Measurements from ENCODE around the gene TP73.

Gene TP73

GRCh38 chr1:3724416-3725030, 72.2 kb downstream of the TP73 start:
- DNase-seq (ENCODE audit: extremely low read depth in 1 of 2, low read depth in 1 of 2) = peak; percentile 29 to 76

DNA sequence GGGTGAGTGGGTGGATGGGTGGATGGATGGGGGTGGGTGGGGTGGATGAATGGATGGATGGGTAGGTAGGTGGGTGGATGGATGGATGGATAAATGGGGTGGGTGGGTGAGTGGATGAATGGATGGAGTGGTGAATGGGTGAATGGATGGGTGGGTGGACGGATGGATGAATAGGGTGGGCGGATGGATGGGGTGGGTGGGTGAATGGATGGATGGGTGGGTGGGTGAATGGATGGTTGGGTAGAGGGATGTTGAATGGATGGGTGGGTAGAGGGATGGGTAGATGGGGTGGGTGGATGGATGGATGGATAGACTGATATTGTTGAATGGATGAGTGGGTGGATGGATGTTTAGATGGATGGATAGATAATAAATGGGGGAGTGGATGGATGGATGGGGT, 73.0 kb downstream of the TP73 start:
- DNase-seq (ENCODE audit: extremely low read depth in 1 of 2, low read depth in 1 of 2) = no peak

DNA sequence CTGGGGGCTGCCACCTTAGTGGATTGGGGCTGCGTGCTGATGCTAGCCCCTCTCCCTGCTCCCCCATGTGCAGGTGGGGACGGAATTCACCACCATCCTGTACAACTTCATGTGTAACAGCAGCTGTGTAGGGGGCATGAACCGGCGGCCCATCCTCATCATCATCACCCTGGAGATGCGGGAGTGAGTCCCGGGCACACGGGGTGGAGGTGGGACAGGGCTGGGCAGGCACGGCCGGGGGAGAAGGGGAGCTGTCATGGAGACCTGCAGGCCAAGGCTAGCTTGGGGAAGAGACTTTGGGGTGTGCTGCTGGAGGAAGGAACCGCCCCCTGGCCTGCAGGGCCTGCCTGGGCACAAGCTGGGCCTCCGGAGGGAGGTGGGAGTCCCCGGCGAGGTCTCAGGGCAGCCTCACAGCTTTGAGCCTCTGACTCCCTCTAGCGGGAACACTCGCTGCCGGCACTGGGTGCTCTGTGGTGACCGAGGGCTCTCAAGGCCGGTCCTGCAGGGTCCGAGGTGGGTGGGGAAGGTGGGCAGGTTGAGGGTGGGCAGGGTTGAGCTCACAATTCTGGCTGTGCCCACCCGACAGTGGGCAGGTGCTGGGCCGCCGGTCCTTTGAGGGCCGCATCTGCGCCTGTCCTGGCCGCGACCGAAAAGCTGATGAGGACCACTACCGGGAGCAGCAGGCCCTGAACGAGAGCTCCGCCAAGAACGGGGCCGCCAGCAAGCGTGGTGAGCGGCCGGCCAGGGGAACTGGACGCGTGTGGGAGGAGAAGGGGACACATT, 74.9 kb downstream of the TP73 start:
- DNase-seq (ENCODE audit: extremely low read depth in 1 of 2, low read depth in 1 of 2) = no peak

GRCh38 chr1:3727825-3728776, 75.8 kb downstream of the TP73 start:
- no peak for DNase-seq (ENCODE audit: extremely low read depth in 1 of 2, low read depth in 1 of 2)

- no peak for DNase-seq (ENCODE audit: extremely low read depth in 1 of 2, low read depth in 1 of 2)
These were observed 77.6 kb downstream of the TP73 start for GRCh38 chr1:3729594-3730542.

DNA sequence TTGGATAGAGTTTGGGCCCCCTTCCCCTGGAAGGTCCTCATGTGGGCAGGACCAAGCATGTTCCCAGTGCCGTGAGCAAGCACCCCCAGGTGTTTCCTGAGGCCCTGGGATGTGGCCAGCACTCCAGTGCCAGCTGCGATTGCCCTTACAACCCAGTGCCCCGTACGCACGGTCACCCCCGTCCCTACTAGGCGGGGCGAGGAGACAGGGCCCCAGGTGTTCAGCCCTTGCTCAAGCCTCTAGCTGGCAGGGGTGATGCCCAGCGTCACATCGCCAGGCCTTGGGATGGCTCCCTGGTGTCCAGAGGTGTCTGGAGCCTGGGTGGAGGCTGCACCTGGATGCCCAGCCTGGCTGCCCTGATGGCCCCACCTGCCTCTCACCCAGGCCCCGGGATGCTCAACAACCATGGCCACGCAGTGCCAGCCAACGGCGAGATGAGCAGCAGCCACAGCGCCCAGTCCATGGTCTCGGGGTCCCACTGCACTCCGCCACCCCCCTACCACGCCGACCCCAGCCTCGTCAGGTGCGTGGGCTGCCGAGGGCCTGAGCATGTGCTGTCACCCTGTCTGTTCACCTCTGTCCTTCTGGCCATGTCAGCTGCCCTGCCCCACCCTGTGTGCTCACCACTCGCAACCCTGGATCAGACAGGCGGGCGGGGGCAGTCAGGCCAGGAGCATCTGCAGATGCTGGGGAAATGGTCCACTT, 78.4 kb downstream of the TP73 start:
- no peak for DNase-seq (ENCODE audit: extremely low read depth in 1 of 2, low read depth in 1 of 2)

DNA sequence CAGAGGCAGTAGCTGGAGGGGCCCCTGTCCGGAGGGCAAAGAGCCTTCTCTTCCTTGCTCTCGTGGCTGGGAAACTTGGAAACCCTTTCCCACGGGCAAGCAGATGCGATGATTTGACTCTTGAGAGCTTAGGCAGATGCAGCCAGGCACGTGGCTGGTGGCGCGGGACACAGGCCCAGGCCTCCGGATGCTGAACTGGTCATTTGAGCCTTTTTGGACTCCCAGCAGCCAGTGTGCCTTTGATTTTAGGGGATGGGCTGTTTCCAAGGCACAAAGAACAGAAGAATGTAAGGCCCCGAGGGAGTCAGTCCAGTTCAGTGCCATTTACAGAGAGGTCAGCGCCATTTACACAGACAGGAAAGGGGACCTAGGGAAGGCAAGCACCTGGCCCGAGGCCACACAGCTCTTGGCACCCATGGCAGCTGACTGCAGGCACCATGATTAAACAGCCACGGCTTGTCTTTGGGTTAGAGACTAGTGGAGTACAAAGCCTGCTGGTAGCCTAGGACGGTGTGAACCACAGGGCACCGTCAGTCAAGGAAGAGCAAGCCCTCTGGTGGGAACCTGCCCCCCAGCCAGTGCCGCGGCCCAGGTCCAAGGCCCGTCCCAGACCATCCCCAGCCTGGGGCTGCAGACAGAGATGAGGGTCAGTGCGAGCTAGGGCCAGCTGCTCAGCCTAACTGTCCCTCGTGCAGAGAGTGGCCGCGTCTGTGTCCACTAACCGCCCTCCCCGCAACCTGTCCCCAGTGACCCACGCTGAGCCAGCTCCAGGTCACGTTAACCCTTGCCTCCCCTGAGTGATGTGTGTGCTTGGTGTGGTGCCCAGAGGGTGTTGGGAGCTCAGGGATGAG, 79.5 kb downstream of the TP73 start:
- no peak for DNase-seq (ENCODE audit: extremely low read depth in 1 of 2, low read depth in 1 of 2)

- DNase-seq (ENCODE audit: extremely low read depth in 1 of 2, low read depth in 1 of 2) = no peak
These were observed 80.2 kb downstream of the TP73 start for GRCh38 chr1:3732434-3733093.

GRCh38 chr1:3733094-3733882, 81.0 kb downstream of the TP73 start:
- DNase-seq (ENCODE audit: extremely low read depth in 1 of 2, low read depth in 1 of 2) = no peak

DNA sequence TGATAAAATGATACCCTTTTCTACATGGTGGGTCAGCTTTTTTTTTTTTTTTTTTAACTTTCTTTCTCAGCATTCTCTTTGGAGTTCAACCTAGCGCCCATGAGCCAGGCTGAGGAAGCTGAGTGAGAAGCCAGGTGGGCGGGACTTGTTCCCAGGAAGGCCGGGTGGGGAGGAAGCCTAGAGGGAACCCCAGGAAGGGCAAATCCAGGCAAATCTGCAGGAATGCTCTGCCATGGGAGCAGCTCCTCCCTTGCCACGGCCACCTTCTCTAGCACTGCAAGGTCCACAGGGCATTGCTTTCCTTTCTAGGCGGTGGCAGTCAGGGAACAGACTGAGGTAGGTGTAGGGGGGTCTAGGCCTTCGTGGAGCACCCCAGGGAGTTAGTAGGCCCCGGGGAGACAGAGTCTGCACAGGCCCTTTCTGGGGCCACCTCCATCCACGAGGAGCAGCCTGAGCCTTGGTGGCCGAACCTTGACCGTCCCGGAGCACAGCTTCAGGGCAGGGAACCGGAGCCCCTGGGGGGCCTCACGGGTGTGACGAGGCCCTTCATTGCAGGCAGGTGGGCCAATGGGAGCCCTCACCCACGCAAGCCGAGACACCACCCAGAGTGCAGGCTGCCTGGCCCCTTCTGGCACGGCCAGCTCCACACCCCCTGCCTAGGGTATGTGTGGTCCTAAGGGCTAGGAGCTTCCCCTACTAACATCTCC, 81.7 kb downstream of the TP73 start:
- DNase-seq (ENCODE audit: extremely low read depth in 1 of 2, low read depth in 1 of 2) = no peak

GRCh38 chr1:3734602-3735001, 82.3 kb downstream of the TP73 start:
- no peak for DNase-seq (ENCODE audit: extremely low read depth in 1 of 2, low read depth in 1 of 2)

GRCh38 chr1:3735027-3735681, 82.8 kb downstream of the TP73 start:
- no peak for DNase-seq (ENCODE audit: extremely low read depth in 1 of 2, low read depth in 1 of 2)

DNA sequence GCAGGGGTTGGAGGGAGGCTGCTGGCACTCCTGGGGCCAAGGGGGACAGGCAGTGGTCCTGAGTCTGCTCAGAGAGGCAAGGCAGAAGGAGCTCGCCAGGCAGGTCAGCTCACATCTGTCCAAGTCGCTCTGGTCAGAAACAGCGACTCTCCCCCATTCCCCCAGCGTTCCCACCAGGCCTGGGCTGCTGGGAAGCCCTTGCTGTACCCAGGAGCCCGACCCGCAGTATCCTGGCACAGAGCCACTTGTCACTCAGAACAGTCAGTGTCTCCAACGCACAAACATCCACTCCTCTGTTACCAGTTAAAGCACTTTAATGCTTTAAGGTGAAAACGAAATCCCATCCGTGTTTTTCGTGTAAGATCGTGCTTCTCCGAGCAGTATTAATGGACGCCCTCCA, 83.4 kb downstream of the TP73 start:
- DNase-seq (ENCODE audit: extremely low read depth in 1 of 2, low read depth in 1 of 2) = no peak

DNA sequence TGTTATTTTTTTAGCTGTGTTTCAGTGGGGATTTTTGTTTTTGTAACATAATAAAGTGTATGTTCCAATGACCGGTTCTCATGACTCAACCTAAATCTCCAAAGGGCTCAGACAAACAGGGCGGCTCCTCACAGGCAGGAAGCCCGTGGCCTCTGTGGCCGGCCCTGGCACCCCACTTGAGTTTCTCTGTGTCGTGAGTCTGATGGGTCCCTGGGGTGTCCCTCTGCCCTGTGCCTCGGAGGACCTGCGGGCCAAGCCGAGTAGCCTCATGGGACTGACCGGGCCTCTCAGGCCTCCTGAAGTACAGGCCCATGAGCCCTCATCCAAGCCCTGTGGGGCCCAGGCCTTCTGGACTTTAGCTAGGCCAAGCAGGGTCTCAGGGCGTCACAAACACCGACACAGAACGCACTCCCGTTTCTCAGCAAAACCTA, 83.8 kb downstream of the TP73 start:
- no peak for DNase-seq (ENCODE audit: extremely low read depth in 1 of 2, low read depth in 1 of 2)

DNA sequence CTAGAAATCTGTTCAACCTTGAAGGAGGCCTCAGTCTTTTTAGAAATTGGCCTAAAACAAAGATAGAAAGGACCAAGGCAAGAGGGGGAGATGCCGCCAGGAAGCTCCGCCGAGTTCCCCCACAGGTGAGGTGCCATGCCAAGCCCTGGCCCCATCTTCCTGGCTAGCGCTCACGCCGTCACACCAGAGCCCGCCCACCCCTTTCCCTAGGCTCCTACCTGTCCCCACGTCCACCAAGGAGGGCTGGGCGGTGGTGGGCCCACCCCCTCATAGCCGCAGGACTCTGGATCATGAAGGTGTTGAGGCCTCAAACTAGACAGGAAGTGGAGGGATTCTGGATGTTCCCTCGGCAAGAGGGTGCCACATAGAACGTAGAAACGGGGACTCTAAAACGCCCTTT, 84.4 kb downstream of the TP73 start:
- DNase-seq (ENCODE audit: extremely low read depth in 1 of 2, low read depth in 1 of 2) = no peak

DNA sequence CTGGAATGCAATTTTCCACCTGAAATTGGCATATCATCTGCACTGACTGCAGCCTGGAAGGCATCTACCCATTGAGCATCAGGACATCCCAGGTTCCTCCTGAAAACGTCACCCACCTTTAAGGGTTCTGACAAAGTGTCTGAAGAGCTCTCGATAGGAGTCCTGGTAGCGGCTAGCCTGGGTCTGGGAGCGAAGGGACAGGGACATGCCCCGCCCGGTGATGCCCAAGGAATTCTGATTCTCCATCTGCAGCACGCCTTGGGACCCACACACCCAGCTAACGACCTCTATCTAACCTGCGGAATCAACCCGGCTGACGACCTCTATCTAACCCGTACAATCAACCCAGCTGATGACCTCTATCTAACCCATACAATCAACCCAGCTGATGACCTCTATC, 86.6 kb downstream of the TP73 start:
- no peak for DNase-seq (ENCODE audit: extremely low read depth in 1 of 2, low read depth in 1 of 2)
